Smooth muscle cell (in vitro differentiated cells): ENCODE measurements around the gene SNTB2. TPM values are rescaled to one million over a fixed set of nuclear protein-coding genes. Genes with fewer than 3 reads are reported as not detected.

Source experiments
- DNase-seq: peaks from one replicate; lab custom pipeline; 2025; ENCODE audit not compliant: unreplicated experiment; lab: John Stamatoyannopoulos, UW
- H2AFZ ChIP-seq: fragments of 200-600 bp; sonication (generic); 2 replicates; pipeline ENCODE4 v1.6.0; 2016; ENCODE audit warnings: antibody characterized with exemption, low read depth, mild to moderate bottlenecking
- H3F3A ChIP-seq: fragments of 200-600 bp; sonication (generic); 2 replicates; pipeline ENCODE4 v1.6.0; 2017; ENCODE audit warnings: antibody characterized with exemption, low read depth
- H3K27ac ChIP-seq: fragments of 200-600 bp; sonication (generic); 2 replicates; pipeline ENCODE4 v1.5.1; 2016; ENCODE audit warnings: low read depth, mild to moderate bottlenecking
- H3K27me3 ChIP-seq: fragments of 200-600 bp; sonication (generic); 2 replicates; pipeline ENCODE4 v1.6.1; 2016; ENCODE audit warnings: low read depth, mild to moderate bottlenecking
- H3K36me3 ChIP-seq: fragments of 200-600 bp; sonication (generic); 2 replicates; pipeline ENCODE4 v1.5.1; 2016; ENCODE audit warnings: low read depth
- H3K4me1 ChIP-seq: fragments of 200-600 bp; sonication (generic); 2 replicates; pipeline ENCODE4 v1.5.1; 2016; ENCODE audit warnings: low read depth
- H3K4me2 ChIP-seq: fragments of 200-600 bp; sonication (generic); 2 replicates; pipeline ENCODE4 v1.6.0; 2016; ENCODE audit warnings: mild to moderate bottlenecking
- H3K4me3 ChIP-seq: fragments of 200-600 bp; sonication (generic); 2 replicates; pipeline ENCODE4 v1.5.1; 2016; ENCODE audit warnings: mild to moderate bottlenecking
- H3K79me2 ChIP-seq: fragments of 200-600 bp; sonication (generic); 2 replicates; pipeline ENCODE4 v1.6.0; 2016; ENCODE audit warnings: low read depth, mild to moderate bottlenecking
- H3K9ac ChIP-seq: fragments of 200-600 bp; sonication (generic); 2 replicates; pipeline ENCODE4 v1.6.0; 2016; ENCODE audit warnings: low read depth
- H3K9me3 ChIP-seq: fragments of 200-600 bp; sonication (generic); replicated peaks from 2 replicates; pipeline ENCODE4 v1.5.1; 2016; ENCODE audit warnings: low read depth
- H4K20me1 ChIP-seq: fragments of 200-600 bp; sonication (generic); 2 replicates; pipeline ENCODE4 v1.6.0; 2016; ENCODE audit warnings: low read depth
- CTCF ChIP-seq: fragments of 200-600 bp; sonication (generic); IDR thresholded peaks from 2 replicates; pipeline ENCODE4 v1.5.1; 2017; ENCODE audit warnings: borderline replicate concordance, mild to moderate bottlenecking, antibody characterized with exemption; ENCODE audit not compliant: insufficient read depth, poor library complexity, severe bottlenecking
- WGBS: methylation state at CpG from one replicate; pipeline ENCODE4 v1.1.7; 2016; ENCODE audit warnings: low lambda C conversion rate; 5-methylcytosine and 5-hydroxymethylcytosine counted together
- polyA plus RNA-seq: library from polyadenylated mRNA; unstranded; fragments of >200 nt; fragmentation: Nextera tagmentation; extraction: Ambion mirVana; gene quantifications from 2 replicates; pipeline ENCODE4 v1.2.1, GENCODE V29; 2016
- total RNA-seq: library from RNA; depleted of rRNA; stranded (reverse); fragments of >200 nt; gene quantifications from 2 replicates; pipeline ENCODE4 v1.2.3, GENCODE V29; 2014

Gene SNTB2
- total and polyA plus RNA-seq, 2 experiments from 2014 or later, result 17.1 to 25.9 TPM

DNA sequence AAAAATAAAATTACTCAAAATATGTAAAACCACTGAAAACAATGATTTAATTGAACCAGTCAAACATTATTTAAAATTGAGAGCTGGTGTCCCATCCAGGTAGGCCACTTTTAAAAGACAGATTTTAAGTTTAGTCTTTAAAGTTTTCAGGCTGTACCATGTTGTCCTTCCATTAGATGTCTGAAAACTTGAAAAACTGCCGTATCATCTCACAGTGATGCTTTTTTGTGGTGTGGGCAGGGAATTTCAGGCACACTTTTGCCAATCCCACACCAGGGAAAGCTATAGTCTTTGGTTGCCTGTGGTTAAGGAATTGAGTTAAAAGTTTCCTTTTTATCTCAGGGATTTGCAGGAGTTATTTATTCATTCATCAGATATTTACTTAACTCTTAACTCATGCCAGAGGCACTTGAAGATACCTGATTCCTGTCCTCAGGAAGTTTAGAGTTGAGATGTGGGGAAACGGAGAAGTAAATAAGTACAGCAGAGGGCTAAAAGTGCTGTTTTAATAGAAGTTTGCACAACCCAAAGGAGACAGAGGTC, 3.2 kb downstream of the SNTB2 start:
- Histone ChIP-seq H3K4me3 (no peak overlapping the region), H3K4me2 (no peak overlapping the region), H4K20me1 (peaks cover 65% of the 10 kb centered on the region), H3K27ac (no peak overlapping the region), H2AFZ (no peak overlapping the region), H3K9me3 (no peaks in the 10 kb centered on the region), H3K4me1 (peaks cover 20% of the 10 kb centered on the region), H3K9ac (no peak overlapping the region), H3K79me2 (peaks cover 50% of the 10 kb centered on the region), H3K36me3 (no peaks in the 10 kb centered on the region), H3F3A (no peaks in the 10 kb centered on the region), H3K27me3 (no peaks in the 10 kb centered on the region)
- no peak for TF ChIP-seq CTCF
- no peak for DNase-seq
- 62% methylated on average over 2 of the region's 2 CpGs for whole genome bisulfite sequencing

DNA sequence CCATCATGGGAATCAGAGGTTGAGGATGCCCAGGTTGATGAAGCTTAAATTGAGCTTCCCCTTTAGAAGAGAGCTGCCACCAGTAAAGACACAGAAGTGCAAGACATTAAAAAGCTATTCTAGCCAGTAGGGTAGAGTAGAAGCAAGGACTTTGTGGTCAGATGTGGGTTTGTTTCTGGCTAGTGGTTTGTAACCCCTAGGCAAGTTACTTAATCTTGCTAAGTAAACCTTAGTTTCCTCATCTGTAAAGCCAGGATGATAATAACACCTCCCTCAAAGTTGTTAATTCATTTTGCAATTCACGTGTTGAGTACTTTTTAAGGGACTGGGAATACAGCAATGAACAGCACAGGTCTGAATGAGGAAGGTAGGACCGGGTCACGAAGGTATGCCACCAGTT, 3.6 kb downstream of the SNTB2 start:
- Histone ChIP-seq H2AFZ (no peak overlapping the region), H4K20me1 (peaks cover 70% of the 10 kb centered on the region), H3K4me1 (peaks cover 20% of the 10 kb centered on the region), H3K4me3 (no peak overlapping the region), H3K27me3 (no peaks in the 10 kb centered on the region), H3K79me2 (peaks cover 54% of the 10 kb centered on the region), H3K9ac (no peak overlapping the region), H3K9me3 (no peaks in the 10 kb centered on the region), H3K36me3 (no peaks in the 10 kb centered on the region), H3F3A (no peaks in the 10 kb centered on the region), H3K27ac (no peak overlapping the region), H3K4me2 (no peak overlapping the region)
- 89% methylated on average over 3 of the region's 3 CpGs for WGBS
- DNase-seq, result no peak
- TF ChIP-seq CTCF, result no peak

- H3K4me2 ChIP-seq, result no peak overlapping the region
Measured at GRCh38 chr16:69191136-69191535, 4.2 kb downstream of the SNTB2 start.

More at GRCh38 chr16:69191136-69191535, 4.2 kb downstream of the SNTB2 start:
- no peak for DNase-seq
- Histone ChIP-seq H3K4me3 (no peak overlapping the region), H3K27me3 (no peaks in the 10 kb centered on the region), H3K4me1 (peaks cover 19% of the 10 kb centered on the region), H2AFZ (no peak overlapping the region), H3K79me2 (peaks cover 60% of the 10 kb centered on the region), H3F3A (no peaks in the 10 kb centered on the region), H3K9me3 (no peaks in the 10 kb centered on the region), H3K27ac (no peak overlapping the region), H4K20me1 (peaks cover 75% of the 10 kb centered on the region), H3K36me3 (no peaks in the 10 kb centered on the region), H3K9ac (no peak overlapping the region)
- WGBS, result 85% methylated on average over 2 of the region's 2 CpGs
- TF ChIP-seq CTCF, result no peak
